ENCODE measurements around the gene LMBR1L. TPM values are rescaled to one million over a fixed set of nuclear protein-coding genes. Genes with fewer than 3 reads are reported as not detected.
A peak's percentile ranks its signal among the peaks of the same experiment; 100 is the strongest.

Gene LMBR1L
- total and polyA plus RNA-seq, 10 of the 15 experiments (the other 5 are each of a cell fraction or from before 2014, with no cell fraction given): 2.1 to 42.6 (median 20.0) TPM

GRCh38 chr12:49069507-49070346, 40.9 kb downstream of the LMBR1L start, which contains the start of gene RHEBL1 (continued):
- TF ChIP-seq REST (IDR thresholded peaks at IDR 0.05; ENCODE audit: low read depth, low read length) (no peak), MEF2A (IDR thresholded peaks at IDR 0.05; ENCODE audit: insufficient read depth, low read depth, low read length) (no peak), TARDBP (IDR thresholded peaks at IDR 0.05; ENCODE audit: borderline replicate concordance) (no peak), NFYA (IDR thresholded peaks at IDR 0.05; ENCODE audit: borderline replicate concordance, low read depth, low read length) (no peak), SMC3 (IDR thresholded peaks at IDR 0.05; ENCODE audit: borderline replicate concordance, low read length) (no peak), SREBF1 (IDR thresholded peaks at IDR 0.05; ENCODE audit: low read length) (no peak), STAT1 (conservative IDR thresholded peaks at IDR 0.05) (0 out of 2 replicates have a peak, but pooled peaks have one; percentile 62), RELB (IDR thresholded peaks at IDR 0.05; ENCODE audit: low read depth) (peak; percentile 83), ZSCAN29 (IDR thresholded peaks at IDR 0.05) (peak; percentile 88), USF2 (IDR thresholded peaks at IDR 0.05; ENCODE audit: borderline replicate concordance, low read depth, low read length) (peak; percentile 89), CTCF (IDR thresholded peaks at IDR 0.05 in 2 of 3, conservative IDR thresholded peaks at IDR 0.05 in 1 of 3; ENCODE audit: control insufficient read depth in 2 of 3, extremely low read depth in 1 of 3, insufficient read depth in 1 of 3, low read depth in 3 of 3, low read length in 3 of 3) (peak; percentile 33 to 37 (median 36); a peak in 4 of 6 replicates), POLR2AphosphoS2 (IDR thresholded peaks at IDR 0.05; ENCODE audit: low read depth, low read length) (no peak), E4F1 (IDR thresholded peaks at IDR 0.05; ENCODE audit: borderline replicate concordance, partially characterized antibody) (no peak), ZNF217 (IDR thresholded peaks at IDR 0.05) (no peak), BRCA1 (IDR thresholded peaks at IDR 0.05; ENCODE audit: low read depth, low read length) (no peak), DPF2 (IDR thresholded peaks at IDR 0.05) (peak; percentile 68; the same call in 1 of the 2 replicates), CEBPB (IDR thresholded peaks at IDR 0.05; ENCODE audit: borderline replicate concordance in 1 of 2, low read depth in 2 of 2, low read length in 2 of 2) (no peak)

Measured in GM12878 (cell line).